Measurements from ENCODE around the gene ZNF334.

DNA sequence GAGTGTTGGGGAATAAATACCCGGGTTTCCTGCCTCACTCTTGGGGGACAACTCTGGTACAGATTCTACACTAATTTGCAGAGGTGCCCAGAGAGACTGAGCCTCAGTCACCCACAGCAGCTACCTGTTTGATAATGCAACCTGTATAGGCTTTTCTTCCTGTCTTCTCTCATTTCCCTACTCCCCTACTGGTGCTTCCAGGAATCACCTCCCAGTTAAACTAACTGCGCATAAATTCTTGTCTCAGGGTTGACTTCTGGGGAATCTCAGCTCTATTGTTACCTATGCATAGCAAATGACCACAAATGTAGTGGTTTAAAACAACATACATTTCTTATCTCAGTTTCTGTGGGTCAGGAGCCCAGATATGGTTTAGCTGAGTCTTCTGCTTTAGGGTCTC lies 25.8 kb upstream of the ZNF334 start:
- TF ChIP-seq, protein P1, sequence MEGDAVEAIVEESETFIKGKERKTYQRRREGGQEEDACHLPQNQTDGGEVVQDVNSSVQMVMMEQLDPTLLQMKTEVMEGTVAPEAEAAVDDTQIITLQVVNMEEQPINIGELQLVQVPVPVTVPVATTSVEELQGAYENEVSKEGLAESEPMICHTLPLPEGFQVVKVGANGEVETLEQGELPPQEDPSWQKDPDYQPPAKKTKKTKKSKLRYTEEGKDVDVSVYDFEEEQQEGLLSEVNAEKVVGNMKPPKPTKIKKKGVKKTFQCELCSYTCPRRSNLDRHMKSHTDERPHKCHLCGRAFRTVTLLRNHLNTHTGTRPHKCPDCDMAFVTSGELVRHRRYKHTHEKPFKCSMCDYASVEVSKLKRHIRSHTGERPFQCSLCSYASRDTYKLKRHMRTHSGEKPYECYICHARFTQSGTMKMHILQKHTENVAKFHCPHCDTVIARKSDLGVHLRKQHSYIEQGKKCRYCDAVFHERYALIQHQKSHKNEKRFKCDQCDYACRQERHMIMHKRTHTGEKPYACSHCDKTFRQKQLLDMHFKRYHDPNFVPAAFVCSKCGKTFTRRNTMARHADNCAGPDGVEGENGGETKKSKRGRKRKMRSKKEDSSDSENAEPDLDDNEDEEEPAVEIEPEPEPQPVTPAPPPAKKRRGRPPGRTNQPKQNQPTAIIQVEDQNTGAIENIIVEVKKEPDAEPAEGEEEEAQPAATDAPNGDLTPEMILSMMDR (conservative IDR thresholded peaks at IDR 0.05; ENCODE audit: low read length), result no peak; the same call in 1 of the 2 replicates
- no peak for TF ChIP-seq EZH2phosphoT487 (IDR thresholded peaks at IDR 0.05; ENCODE audit: borderline replicate concordance)
